C1 segment of cervical spinal cord (tissue), 14 donors: ENCODE measurements around the gene MEIOC.
"Not testable (repeated sequence)": the region's sequence is repeated elsewhere in the genome, so short reads cannot be mapped to it uniquely, and the experiment has no call there.

ENCODE experiments used
- DNase-seq, 14 donors: peaks; one replicate each; lab custom pipeline; 2025; lab: John Stamatoyannopoulos, UW

MEIOC gene

DNA sequence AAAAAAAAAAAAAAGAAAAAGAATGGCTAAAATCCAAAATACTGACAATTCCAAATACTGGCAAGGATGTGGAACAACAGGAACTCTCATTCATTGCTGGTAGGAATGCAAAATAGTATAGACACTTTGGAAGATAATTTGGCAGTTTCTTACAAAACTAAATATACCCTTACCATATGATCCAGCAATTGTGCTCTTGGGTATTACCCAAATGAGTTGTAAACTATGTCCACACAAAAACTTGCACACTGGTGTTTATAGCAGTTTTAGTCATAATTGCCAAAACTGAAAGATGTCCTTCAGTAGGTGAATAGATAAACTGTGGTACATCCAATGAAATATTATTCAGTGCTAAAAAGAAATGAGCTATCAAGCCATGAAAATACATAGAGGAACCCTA, 8.5 kb upstream of the MEIOC start:
- no peak for DNase-seq

DNA sequence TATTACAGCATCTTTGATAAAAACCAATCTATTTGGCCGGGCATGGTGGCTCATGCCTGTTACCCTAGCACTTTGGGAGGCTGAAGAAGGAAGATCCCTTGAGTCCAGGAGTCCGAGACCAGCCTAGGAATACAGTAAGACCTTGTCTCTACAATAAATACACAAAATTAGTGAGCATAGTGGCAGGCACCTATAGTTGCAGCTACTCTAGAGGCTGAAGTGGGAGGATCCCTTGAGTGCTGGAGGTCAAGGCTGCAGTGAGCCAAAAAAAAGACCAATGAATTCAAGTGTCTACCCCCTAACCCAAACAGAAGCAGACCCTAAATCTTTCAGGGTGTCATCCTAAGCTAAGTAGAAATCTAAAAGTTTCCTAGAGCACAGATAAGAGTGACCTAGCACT, 7.3 kb upstream of the MEIOC start:
- DNase-seq = no peak

- DNase-seq = no peak
Measured at GRCh38 chr17:44651228-44651627, 5.0 kb upstream of the MEIOC start.

DNA sequence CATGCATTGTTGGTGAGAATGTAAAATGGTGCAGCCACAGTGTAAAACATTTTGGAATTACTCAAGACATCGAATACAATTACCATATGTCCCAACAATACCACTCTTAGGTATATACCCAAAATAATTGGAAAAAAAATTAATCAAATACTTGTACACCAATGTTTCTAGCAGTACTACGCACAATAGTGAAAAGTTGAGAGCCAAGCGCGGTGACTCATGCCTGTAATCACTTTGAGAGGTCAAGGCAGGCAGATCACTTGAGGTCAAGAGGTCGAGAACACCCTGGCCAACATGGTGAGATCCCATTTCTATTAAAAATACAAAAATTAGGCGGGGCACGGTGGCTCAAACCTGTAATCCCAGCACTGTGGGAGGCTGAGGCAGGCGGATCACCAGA, 3.5 kb upstream of the MEIOC start:
- no peak for DNase-seq

DNA sequence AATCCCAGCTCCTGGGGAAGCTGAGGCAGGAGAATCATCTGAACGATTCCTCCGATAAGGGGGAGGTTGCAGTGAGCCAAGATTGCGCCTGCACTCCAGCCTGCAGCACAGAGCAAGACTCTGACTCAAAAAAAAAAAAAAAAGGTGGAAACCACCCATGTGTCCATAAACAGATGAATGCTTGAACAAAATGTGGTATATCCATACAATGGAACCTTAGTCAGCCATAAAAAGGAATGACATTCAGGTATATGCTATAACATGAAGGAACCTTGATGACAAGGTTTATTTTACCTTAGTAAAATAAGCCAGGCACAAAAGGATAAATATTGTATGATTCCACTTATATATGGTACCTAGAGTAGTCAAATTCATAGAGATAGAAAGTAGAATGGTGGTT, 2.9 kb upstream of the MEIOC start:
- no peak for DNase-seq

DNA sequence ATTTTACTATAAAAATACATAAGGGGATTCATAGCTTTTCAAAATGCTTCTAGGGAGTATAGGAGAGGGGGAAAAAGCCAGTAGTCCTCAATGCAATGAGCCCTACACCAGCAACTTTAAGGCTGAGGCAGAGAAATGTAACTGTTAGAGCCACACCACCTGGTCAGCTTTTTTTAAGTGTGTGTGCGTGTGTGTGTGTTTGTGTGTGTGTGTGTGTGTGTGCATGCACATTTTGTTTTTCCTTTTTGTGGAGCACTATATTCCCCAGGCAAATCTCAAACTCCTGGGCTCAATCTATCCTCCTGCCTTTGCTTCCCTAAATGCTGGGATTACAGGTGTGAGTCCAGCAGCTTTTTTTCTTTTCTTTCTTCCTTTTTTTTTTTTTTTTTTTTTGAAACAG, 2.3 kb upstream of the MEIOC start:
- DNase-seq = no peak

- no peak for DNase-seq
Measured at GRCh38 chr17:44661835-44662234, 5.6 kb downstream of the MEIOC start.

- no peak for DNase-seq
Measured at GRCh38 chr17:44663095-44663494, 6.8 kb downstream of the MEIOC start.

GRCh38 chr17:44664867-44665266, 8.6 kb downstream of the MEIOC start:
- no peak for DNase-seq

- no peak for DNase-seq
Measured at GRCh38 chr17:44666006-44666405, 9.7 kb downstream of the MEIOC start.

DNA sequence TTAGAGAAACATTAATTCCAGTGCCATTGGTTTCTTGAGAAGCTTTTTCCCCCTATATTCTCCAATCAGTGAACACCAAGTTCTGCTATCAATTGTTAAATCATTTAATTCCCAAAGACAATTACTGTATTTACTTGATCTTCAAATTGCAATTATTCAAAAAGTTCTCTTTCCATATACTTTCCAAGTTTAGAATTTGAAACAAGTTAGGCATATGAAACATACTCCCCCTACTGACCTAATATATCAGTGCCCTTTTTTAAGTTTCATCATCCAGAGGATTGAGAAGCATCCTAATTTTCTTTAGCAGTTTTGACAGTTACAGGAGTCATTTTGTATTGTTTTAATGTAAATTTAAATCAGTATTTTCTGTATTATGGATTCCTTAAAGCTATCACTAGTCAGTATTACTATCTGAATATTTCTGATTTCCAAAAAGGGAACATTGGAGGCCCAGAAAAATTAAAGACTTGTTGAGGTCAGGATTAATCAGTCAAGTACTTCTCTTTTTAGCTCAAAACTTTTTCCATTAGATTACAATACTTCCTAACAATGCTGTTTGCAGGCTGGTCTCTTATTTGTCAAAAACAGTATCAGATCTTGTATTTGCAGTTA, 16.3 kb downstream of the MEIOC start:
- no peak for DNase-seq

GRCh38 chr17:44673893-44674292, 17.6 kb downstream of the MEIOC start:
- DNase-seq = no peak

DNA sequence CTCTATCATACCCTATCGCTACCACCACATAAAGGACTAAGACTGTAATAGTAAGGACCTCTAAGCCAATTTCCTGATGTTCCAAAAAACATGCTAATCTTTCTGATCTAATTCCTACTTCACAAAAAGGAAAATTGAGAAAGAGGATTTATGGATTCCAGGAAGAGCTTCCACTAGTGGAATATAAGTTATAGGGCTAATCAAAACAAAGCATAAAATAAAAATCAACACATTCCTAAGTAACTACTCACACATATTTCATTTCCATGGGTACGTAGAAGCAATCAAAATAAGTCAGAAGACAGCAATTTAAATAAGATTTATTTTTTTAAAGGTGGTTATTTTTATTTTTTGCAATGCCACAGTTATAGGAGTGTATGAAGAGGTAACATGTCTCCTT, 20.9 kb downstream of the MEIOC start:
- DNase-seq = no peak

DNA sequence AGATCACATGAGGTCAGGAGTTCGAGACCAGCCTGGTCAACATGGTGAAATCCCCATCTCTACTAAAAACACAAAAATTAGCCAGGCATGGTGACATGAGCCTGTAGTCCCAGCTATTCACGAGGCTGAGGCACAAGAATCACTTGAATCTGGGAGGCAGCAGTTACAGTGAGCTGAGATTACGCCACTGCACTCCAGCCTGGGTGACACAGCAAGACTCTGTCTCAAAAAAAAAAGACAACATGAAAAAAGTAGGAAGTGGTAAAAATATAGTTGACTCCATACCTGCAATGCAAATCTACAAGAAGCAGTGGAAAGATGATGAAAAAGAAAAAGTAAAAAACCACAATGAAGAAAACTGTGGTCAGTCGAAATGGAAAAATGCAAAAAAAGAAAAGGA, 27.0 kb downstream of the MEIOC start:
- DNase-seq = not testable (repeated sequence)

GRCh38 chr17:44687756-44688155, 31.5 kb downstream of the MEIOC start:
- no peak for DNase-seq

DNA sequence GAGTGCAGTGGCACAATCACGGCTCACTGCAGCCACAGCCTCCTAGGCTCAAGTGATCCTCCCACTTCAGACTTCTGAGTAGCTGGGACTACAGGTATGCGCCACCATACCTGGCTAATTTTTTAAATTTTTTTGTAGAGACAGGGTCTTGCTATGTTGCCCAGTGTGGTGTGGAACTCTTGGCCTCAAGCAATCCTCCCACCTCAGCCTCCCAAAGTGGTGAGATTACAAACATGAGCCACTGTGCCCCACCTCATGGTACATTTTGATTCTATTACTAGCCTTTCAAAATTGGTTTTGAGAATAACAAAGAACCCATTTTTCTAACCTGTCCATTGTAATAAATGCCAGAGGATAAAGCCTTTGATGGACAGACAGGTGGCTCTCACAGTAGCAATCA, 31.9 kb downstream of the MEIOC start:
- no peak for DNase-seq

DNA sequence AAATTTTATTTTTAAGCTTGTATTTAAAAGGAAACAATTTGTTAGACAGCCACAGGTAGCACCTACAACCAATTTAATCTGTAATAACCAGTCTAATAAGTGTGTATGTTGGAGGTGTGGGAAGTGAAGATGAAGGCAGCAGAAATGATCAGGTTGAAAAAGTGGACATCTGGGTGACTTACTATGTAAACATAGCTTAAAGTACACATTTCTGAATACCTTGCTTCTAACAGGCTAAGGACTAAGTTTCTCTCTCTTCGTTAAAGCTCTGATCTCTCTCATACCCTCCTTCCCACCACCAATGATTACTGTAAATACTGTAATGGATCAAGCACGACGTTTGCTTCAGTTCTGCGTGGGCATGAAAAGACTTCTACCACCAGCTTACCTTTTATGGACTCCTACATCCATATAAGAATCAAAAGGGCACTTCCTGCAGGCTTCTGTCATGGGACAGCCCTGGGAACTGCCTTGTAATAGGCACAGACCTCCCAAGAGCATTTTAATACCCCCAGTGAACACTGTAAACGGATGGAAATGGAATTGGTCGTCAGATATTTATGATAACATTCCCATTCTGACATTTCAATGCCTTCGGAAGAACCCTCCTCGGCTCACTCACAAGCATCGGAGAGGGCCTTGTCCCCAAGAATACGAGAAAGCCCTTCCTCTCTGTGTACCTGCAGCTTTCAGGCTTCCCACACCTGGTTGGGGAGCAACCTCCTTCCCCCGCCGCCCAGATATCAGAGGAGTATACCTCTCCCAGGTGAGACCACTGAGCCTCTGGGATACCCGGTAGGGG, 32.6 kb downstream of the MEIOC start:
- peak in 1 of 14 donors; percentile 26 for DNase-seq

DNA sequence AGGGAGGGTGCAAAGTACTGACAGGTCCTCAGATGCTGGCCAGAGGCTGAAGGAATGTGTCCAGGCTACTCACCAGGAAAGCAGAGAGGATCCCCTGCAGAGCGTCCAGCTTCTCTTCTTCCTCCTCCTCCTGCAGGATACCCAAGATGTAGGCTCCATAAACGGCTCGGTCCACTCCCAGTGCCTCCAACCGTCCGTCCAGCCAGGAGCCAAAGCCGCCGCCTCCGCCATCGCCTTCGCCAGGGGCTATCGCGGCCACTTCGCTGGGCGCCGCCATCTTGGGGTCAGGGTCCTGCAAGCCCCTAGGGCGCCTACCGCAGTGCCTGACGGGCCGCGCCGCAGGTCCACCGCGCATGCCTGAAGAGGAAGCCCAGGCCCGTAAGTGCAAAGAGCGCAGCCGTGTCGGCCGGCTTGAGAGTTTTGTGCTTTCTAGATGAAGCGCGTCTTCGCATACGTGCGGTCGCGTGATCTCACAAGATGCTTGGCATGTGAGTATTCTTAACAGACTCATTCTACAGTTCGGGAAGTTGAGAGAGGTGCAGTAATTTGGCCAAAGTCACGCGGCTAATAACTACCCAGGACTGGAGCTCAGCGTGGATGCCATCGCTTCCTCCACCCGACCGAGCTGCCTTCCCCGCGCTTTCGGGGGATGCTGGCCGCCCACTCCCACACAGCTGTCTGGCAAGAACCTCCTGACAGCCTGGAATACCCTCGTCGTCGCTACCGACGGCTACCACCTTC, 33.4 kb downstream of the MEIOC start, which contains the start of gene CCDC43:
CCDC43 (minus strand) TSS at position 300 of the 741 bp plus-strand sequence; CDS start at position 277, 23 bp downstream.
- DNase-seq = peak; percentile 34 to 89 (median 74)

DNA sequence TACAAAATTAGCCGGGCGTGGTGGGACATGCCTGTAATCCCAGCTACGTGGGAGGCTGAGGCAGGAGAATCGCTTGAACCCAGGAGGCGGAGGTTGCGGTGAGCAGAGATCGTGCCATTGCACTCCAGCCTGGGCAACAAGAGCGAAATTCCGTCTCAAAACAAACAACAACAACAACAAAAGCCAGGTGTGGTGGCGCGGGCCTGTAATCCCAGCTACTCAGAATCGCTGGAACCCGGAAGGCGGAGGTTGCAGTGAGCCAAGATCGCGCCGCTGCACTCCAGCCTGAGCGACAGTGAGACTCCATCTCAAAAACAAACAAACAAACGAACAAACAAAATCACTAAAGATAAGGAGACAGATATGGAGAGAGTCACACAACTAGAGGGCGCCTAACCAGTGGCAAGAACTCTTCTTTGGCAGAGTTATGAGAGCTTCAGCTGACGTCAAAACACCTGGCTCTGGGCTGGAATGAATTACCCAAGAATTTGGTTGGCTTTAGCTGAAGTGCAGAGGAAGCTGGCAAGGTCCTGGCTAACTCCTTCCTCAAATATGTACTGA, 34.6 kb downstream of the MEIOC start:
- DNase-seq = not testable (repeated sequence)

DNA sequence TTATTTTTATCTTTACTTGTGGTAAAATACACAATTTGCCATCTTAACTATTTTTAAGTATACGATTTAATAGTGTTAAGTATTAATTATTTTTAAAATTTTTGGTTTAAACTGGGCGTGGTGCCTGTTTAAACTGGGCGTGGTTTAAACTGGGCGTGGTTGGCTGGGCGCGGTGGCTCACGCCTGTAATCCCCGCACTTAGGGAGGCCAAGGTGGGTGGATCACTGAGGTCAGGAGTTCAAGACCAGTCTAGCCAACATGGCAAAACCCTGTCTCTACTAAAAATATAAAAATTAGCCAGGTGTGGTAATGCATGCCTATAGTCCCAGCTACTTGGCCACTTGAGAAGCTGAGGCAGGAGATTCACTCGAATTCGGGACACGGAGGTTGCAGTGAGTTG, 37.3 kb downstream of the MEIOC start:
- no peak for DNase-seq

DNA sequence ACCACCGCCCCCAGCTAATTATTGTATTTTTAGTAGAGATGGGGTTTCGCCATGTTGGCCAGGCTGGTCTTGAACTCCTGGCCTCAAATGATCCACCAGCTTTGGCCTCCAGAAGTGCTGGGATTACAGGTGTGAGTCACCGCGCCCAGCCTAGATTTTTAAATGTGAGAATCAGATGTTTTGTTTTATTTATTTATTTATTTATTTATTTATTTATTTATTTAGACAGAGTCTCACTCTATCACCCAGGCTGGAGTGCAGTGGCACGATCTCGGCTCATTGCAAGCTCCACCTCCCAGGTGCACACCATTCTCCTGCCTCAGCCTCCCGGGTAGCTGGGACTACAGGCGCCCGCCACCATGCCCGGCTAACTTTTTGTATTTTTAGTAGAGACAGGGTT, 44.0 kb downstream of the MEIOC start:
- not testable (repeated sequence) for DNase-seq

- no peak for DNase-seq
Measured at GRCh38 chr17:44707755-44708400, 51.6 kb downstream of the MEIOC start.
